Measurements from ENCODE around the gene BMERB1.
"Not testable (repeated sequence)": the region's sequence is repeated elsewhere in the genome, so short reads cannot be mapped to it uniquely, and the experiment has no call there.

GRCh38 chr16:15476971-15477370, 42.6 kb downstream of the BMERB1 start:
- not testable (repeated sequence) for TF ChIP-seq SMC3 (IDR thresholded peaks at IDR 0.05; ENCODE audit: low read depth, low read length); POLR2AphosphoS5 (IDR thresholded peaks at IDR 0.05; ENCODE audit: low read depth, low read length); RCOR1 (IDR thresholded peaks at IDR 0.05; ENCODE audit: low read length); GATA2 (CRISPR knock-in tag; IDR thresholded peaks at IDR 0.05); GABPA (IDR thresholded peaks at IDR 0.05; ENCODE audit: low read depth); CTCF (IDR thresholded peaks at IDR 0.05); TAF1 (IDR thresholded peaks at IDR 0.05; ENCODE audit: borderline replicate concordance, low read depth, low read length); YY1 (IDR thresholded peaks at IDR 0.05; ENCODE audit: low read depth); USF1 (IDR thresholded peaks at IDR 0.05; ENCODE audit: borderline replicate concordance, low read depth); RXRA (IDR thresholded peaks at IDR 0.05; ENCODE audit: borderline replicate concordance, low read depth); JUND (IDR thresholded peaks at IDR 0.05); SIN3A (IDR thresholded peaks at IDR 0.05; ENCODE audit: borderline replicate concordance, low read depth, low read length)
- TF ChIP-seq, protein P1, sequence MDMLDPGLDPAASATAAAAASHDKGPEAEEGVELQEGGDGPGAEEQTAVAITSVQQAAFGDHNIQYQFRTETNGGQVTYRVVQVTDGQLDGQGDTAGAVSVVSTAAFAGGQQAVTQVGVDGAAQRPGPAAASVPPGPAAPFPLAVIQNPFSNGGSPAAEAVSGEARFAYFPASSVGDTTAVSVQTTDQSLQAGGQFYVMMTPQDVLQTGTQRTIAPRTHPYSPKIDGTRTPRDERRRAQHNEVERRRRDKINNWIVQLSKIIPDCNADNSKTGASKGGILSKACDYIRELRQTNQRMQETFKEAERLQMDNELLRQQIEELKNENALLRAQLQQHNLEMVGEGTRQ (IDR thresholded peaks at IDR 0.05; ENCODE audit: borderline replicate concordance, low read depth, low read length) = not testable (repeated sequence)
- TF ChIP-seq, protein P2, sequence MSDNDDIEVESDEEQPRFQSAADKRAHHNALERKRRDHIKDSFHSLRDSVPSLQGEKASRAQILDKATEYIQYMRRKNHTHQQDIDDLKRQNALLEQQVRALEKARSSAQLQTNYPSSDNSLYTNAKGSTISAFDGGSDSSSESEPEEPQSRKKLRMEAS (IDR thresholded peaks at IDR 0.05; ENCODE audit: low read depth) = not testable (repeated sequence)
